ENCODE results near the gene TEDC2. TPM values are rescaled to one million over a fixed set of nuclear protein-coding genes. Genes with fewer than 3 reads are reported as not detected.
A peak's percentile ranks its signal among the peaks of the same experiment; 100 is the strongest.

TEDC2 gene
- total and polyA plus RNA-seq, 9 of the 15 experiments (the other 6 are each of a cell fraction or from before 2014, with no cell fraction given), result 0.75 to 57.0 (median 17.6) TPM

DNA sequence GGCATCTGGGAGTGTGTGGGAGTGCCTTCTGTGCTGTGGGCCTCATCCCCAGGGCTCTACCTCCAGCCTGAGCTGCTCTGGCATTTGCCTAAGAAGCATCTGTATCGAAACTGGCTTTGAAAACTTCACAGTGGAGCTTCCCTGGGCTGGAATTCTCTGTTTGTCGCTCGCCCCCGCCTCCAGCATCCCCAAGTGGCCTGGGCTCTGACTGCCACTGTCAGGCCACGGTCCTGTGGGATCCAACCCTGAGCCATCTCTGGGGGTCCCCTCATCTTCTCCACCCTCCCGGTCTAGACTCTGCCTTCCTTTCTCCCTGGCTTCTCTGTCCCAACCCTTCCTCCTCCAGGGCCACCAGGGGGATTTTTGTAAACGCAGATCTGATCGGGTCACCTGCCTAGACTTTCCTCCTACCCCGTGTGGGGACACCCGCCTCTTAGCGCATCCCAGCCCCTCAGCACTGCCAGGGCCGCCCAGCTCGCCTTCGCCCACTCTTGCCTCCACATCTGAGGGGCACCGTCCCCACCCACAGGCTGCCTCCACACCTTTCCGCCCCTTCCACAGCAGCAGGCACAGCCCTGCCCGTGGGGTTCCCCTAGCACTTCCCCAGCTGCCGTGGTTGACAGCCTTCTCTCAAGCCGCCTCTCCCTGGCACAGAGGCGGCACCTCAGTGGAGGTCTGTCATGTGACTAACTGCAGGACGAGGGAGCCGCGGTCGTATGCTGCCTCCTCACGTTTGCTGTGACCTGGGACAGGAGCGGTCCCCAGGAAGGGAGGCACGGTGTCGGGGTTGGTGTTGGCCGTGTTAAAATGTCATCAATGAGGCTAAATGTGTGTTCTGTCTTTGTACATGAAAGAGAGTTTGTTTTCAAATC is 27.0 kb downstream of the TEDC2 start (continued):
- TF ChIP-seq, protein P1, sequence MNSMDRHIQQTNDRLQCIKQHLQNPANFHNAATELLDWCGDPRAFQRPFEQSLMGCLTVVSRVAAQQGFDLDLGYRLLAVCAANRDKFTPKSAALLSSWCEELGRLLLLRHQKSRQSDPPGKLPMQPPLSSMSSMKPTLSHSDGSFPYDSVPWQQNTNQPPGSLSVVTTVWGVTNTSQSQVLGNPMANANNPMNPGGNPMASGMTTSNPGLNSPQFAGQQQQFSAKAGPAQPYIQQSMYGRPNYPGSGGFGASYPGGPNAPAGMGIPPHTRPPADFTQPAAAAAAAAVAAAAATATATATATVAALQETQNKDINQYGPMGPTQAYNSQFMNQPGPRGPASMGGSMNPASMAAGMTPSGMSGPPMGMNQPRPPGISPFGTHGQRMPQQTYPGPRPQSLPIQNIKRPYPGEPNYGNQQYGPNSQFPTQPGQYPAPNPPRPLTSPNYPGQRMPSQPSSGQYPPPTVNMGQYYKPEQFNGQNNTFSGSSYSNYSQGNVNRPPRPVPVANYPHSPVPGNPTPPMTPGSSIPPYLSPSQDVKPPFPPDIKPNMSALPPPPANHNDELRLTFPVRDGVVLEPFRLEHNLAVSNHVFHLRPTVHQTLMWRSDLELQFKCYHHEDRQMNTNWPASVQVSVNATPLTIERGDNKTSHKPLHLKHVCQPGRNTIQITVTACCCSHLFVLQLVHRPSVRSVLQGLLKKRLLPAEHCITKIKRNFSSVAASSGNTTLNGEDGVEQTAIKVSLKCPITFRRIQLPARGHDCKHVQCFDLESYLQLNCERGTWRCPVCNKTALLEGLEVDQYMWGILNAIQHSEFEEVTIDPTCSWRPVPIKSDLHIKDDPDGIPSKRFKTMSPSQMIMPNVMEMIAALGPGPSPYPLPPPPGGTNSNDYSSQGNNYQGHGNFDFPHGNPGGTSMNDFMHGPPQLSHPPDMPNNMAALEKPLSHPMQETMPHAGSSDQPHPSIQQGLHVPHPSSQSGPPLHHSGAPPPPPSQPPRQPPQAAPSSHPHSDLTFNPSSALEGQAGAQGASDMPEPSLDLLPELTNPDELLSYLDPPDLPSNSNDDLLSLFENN (IDR thresholded peaks at IDR 0.05; ENCODE audit: low read depth in 2 of 2, low read length in 2 of 2), result no peak
- TF ChIP-seq TAF9B (IDR thresholded peaks at IDR 0.05; ENCODE audit: partially characterized antibody) (no peak), ATF2 (CRISPR knock-in tag; IDR thresholded peaks at IDR 0.05) (no peak)

GRCh38 chr16:2487517-2487842 is 27.6 kb downstream of the TEDC2 start:
- POLR2A ChIA-PET, result interaction anchor here (0.6 to 2.4 kb wide), 2 partner anchors 8 to 14 kb away, joined by 3 to 8 read pairs; no protein-coding TSS in a partner anchor
- in situ Hi-C loops (cut with MboI), result no loop called here

More at GRCh38 chr16:2487517-2487842, 27.6 kb downstream of the TEDC2 start:
- no TSS peak for BruUV-seq (replicated peaks)
- Histone ChIP-seq H3K9me1 (ENCODE audit: control insufficient read depth, insufficient read depth, low read length) (no peaks in the 10 kb centered on the region), H3K79me2 (ENCODE audit: control insufficient read depth, insufficient read depth, low read length) (peaks cover 67% of the 10 kb centered on the region), H2AFZ (ENCODE audit: low read depth, low read length) (no peak overlapping the region), H3K4me2 (ENCODE audit: insufficient read depth, low read length) (no peak overlapping the region), H3K9me3 (replicated peaks; ENCODE audit: control insufficient read depth, insufficient read depth, low read depth, low read length) (no peaks in the 10 kb centered on the region), H4K20me1 (replicated peaks; ENCODE audit: control insufficient read depth, insufficient read depth, low read length) (peaks cover 5% of the 10 kb centered on the region; the same call in 1 of the 2 replicates), H3K4me3 (no peak overlapping the region), H3K9ac (ENCODE audit: insufficient read depth in 1 of 2, low read depth in 2 of 2, low read length in 2 of 2) (peak overlapping the region in 1 of 2 experiments; percentile 72; a peak in 2 of 4 replicates), H3K27me3 (ENCODE audit: control insufficient read depth in 2 of 2, insufficient read depth in 2 of 2, low read length in 2 of 2) (no peaks in the 10 kb centered on the region), H3K36me3 (ENCODE audit: control insufficient read depth, insufficient read depth, low read length) (peaks cover 32% of the 10 kb centered on the region; the same call in 2 of the 3 replicates), H3K27ac (ENCODE audit: extremely low read depth, low read depth, low read length) (no peak overlapping the region), H3K4me1 (replicated peaks in 1 of 2; ENCODE audit: control insufficient read depth in 2 of 2, insufficient read depth in 2 of 2, low read length in 2 of 2) (peaks cover 21 to 72% of the 10 kb centered on the region in 2 experiments)
- TF ChIP-seq NELFE (IDR thresholded peaks at IDR 0.05; ENCODE audit: insufficient read depth, insufficient read length) (no peak), TOE1 (IDR thresholded peaks at IDR 0.05; ENCODE audit: borderline replicate concordance) (no peak), TOE1 (CRISPR knock-in tag; IDR thresholded peaks at IDR 0.05; ENCODE audit: borderline replicate concordance, low read depth) (no peak), SRSF7 (optimal IDR thresholded peaks at IDR 0.05; ENCODE audit: low read depth, low read length) (no peak), TARDBP (IDR thresholded peaks at IDR 0.05) (no peak), RBM15 (IDR thresholded peaks at IDR 0.05; ENCODE audit: insufficient read depth, low read length) (no peak), TFAM (CRISPR knock-in tag; conservative IDR thresholded peaks at IDR 0.05) (no peak), TAL1 (IDR thresholded peaks at IDR 0.05) (no peak), HMG20B (CRISPR knock-in tag; IDR thresholded peaks at IDR 0.05) (no peak), SP2 (IDR thresholded peaks at IDR 0.05; ENCODE audit: extremely low read depth, low read depth, low read length, poor library complexity, severe bottlenecking) (no peak), RBM34 (IDR thresholded peaks at IDR 0.05; ENCODE audit: borderline replicate concordance, insufficient read depth, low read length) (no peak)
- intact Hi-C loops (cut with micrococcal nuclease), result no loop called here
- ATAC-seq, result no peak
- no peak for DNase-seq (ENCODE audit: extremely low read depth in 1 of 4, low spot score in 3 of 4)
- FAIRE-seq, result no peak
- 94% methylated on average over 8 of the region's 8 CpGs for WGBS (ENCODE audit: insufficient coverage, low coverage, missing lambda C conversion rate)
- CTCF ChIA-PET (ENCODE audit: low intra/inter-chr PET ratio), result no interaction called here

Measured in K562 (cell line).